Thoracic aorta (tissue), 2 donors: ENCODE results near the gene SART3. TPM values are rescaled to one million over a fixed set of nuclear protein-coding genes. Genes with fewer than 3 reads are reported as not detected.

Experiments used
- ATAC-seq: fragments of 150-250 bp; one replicate; pipeline ENCODE4 v1.8.0; 2017; ENCODE audit warnings: low read depth; ENCODE audit not compliant: insufficient number of reproducible peaks, low FRiP score
- DNase-seq: peaks from one replicate; pipeline ENCODE4 v3.0.0-alpha.2; 2020; ENCODE audit warnings: low spot score
- H3K27ac ChIP-seq, 2 donors: fragments of 200-600 bp; sonication (generic); 1 replicate in 1 of 2; 2 replicates in 1 of 2; pipeline ENCODE4 v1.5.1; 2016; ENCODE audit warnings: mild to moderate bottlenecking in 2 of 2, moderate library complexity in 2 of 2
- H3K27me3 ChIP-seq: fragments of 200-600 bp; sonication (generic); replicated peaks from 2 replicates; pipeline ENCODE4 v1.6.0; 2016; ENCODE audit warnings: mild to moderate bottlenecking; ENCODE audit not compliant: insufficient read depth
- H3K36me3 ChIP-seq: fragments of 200-600 bp; sonication (generic); one replicate; pipeline ENCODE4 v1.5.1; 2016
- H3K4me1 ChIP-seq, 2 donors: fragments of 200-600 bp; sonication (generic); 1 replicate in 1 of 2; 2 replicates in 1 of 2; pipeline versions ENCODE4 v1.5.1 to v1.6.0; 2016; ENCODE audit warnings: low read depth in 2 of 2, mild to moderate bottlenecking in 1 of 2; ENCODE audit not compliant: control insufficient read depth in 1 of 2
- H3K4me3 ChIP-seq: fragments of 200-600 bp; sonication (generic); 2 replicates; pipeline ENCODE4 v1.5.1; 2016; ENCODE audit warnings: mild to moderate bottlenecking
- H3K9me3 ChIP-seq: fragments of 200-600 bp; sonication (generic); 2 replicates; pipeline ENCODE4 v1.5.1; 2016
- CTCF ChIP-seq: fragments of 200-600 bp; sonication (generic); IDR thresholded peaks from one replicate; pipeline ENCODE4 v1.5.1; 2019; ENCODE audit warnings: antibody characterized with exemption
- total RNA-seq, 2 donors: library from RNA; depleted of rRNA; stranded (reverse); fragments of >200 nt; gene quantifications; one replicate each; pipeline versions ENCODE4 v1.1.0 to v1.2.3, GENCODE V29; 2016

The SART3 gene
- total RNA-seq, 2 donors from 2014 or later: 52.1 to 94.0 TPM

DNA sequence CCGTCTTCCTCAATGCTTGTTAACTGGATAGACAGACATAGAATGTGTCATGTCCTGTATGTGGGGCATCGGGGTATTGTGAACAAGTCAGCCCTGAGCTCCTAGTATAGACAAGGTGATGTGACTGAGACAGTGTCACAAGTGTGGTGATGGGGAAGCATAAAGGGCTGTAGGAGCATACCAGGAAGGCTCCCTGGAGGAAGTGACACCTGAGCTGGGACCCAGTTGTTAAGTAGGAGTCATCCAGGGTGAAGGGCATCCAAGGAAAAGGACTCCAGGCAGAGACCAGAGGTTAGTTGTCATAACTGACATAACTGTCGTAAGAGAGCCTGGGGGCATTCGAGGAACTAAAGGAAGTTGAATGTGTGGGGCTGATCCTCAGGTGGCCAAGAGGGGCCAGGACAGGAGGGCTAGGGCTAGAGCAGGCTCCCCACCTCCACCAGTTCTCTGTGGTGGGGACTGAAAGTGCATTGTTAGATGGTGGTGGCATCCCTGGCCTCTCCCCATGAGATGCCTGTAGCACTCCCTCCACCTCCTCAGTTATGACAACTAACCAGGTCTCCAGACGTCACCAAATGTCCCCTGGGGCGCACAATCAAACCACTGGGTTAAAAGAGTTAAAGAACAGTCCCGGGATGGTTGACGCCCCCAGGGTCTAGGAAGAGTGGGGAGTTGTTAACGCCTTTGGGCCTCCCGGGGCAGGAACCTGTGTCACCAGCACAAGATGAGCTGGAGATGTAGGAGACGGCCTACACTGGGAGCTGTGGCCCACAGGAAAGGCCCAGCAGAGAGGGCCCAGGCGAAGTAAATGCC lies 43.5 kb downstream of the SART3 start:
- Histone ChIP-seq H3K9me3 (no peaks in the 10 kb centered on the region), H3K27ac (no peak overlapping the region), H3K4me3 (no peak overlapping the region), H3K4me1 (peaks cover 6 to 19% of the 10 kb centered on the region in 2 donors), H3K27me3 (no peaks in the 10 kb centered on the region), H3K36me3 (peaks cover 8% of the 10 kb centered on the region)
- ATAC-seq (no peak), DNase-seq (no peak)
- no peak for TF ChIP-seq CTCF

DNA sequence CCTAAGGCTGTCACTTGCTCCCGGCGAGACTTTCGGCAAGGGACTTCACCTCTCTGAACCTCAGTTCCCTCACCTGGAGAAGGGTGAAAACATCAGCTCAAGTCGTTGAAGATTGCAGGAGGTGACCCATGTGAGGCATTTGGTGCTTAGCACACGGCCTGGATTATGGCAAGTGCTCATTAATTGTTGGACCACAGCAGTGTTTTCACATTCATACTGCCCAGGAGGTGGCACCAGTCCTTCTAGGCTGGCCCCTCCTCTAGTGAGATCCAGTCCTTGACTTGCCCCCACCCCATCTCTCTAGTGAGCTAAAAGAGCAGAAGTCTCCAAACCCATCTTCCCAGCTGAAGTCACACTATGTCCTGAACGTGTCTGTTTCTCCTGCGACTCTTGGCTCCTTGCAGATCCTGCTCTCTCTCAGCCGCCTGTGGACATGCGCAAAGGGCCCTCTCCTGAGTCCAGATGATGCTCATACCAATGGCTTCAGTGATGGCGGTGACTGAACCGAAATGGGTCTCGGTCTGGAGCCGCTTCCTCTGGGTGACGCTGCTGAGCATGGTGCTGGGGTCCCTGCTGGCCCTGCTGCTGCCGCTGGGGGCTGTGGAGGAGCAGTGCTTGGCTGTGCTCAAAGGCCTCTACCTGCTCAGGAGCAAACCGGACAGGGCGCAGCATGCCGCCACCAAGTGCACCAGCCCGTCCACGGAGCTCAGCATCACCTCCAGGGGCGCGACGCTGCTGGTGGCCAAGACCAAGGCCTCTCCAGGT lies 44.3 kb downstream of the SART3 start:
- Histone ChIP-seq H3K9me3 (no peaks in the 10 kb centered on the region), H3K4me3 (no peak overlapping the region), H3K27me3 (no peaks in the 10 kb centered on the region), H3K36me3 (peaks cover 4% of the 10 kb centered on the region), H3K4me1 (peaks cover 6 to 27% of the 10 kb centered on the region in 2 donors), H3K27ac (no peak overlapping the region)
- no peak for ATAC-seq
- DNase-seq: no peak
- no peak for TF ChIP-seq CTCF

DNA sequence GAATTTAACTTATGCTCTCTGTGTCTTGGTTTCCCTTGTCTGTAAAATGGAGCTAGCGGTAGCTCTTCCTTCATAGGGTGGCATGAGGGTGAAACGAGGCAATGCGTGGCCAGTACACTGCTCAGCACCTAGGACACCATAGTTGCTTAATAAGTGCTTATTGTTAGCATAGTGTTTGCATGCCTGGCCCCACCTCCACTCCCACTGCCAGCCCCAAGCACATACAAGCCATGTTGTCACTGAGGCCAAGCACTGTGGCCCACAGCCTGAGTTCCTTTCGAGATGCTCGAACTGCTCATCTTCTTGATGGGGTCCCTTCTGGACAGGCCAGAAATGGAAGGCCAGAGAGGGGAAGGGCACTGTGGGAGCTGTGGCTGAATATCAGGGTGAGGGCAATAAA lies 45.1 kb downstream of the SART3 start:
- DNase-seq (no peak), ATAC-seq (no peak)
- no peak overlapping the region for H3K27ac ChIP-seq

GRCh38 chr12:108514973-108515814 lies 45.8 kb downstream of the SART3 start, which contains the start of gene FICD:
FICD (plus strand) TSS chr12:108515277; CDS start chr12:108516973, 1,696 bp downstream.
- peak; percentile 99 for DNase-seq
- ATAC-seq: peak; percentile 93
- peak within 1 kb of the TSS; percentile 25 to 52 for H3K27ac ChIP-seq
- no peak for TF ChIP-seq CTCF
- H3K36me3 ChIP-seq: peaks cover 4% of the 10 kb centered on the region
- H3K4me1 ChIP-seq: peaks cover 6 to 29% of the 10 kb centered on the region in 2 donors
- peak within 1 kb of the TSS; percentile 88 for H3K4me3 ChIP-seq
- no peaks in the 10 kb centered on the region for H3K9me3 ChIP-seq
- no peaks in the 10 kb centered on the region for H3K27me3 ChIP-seq

More for the DNA sequence above, 45.1 kb downstream of the SART3 start:
- no peaks in the 10 kb centered on the region for H3K9me3 ChIP-seq
- H3K27me3 ChIP-seq: no peaks in the 10 kb centered on the region
- no peak for TF ChIP-seq CTCF
- peaks cover 6 to 29% of the 10 kb centered on the region in 2 donors for H3K4me1 ChIP-seq
- H3K36me3 ChIP-seq: peaks cover 4% of the 10 kb centered on the region
- H3K4me3 ChIP-seq: peak overlapping the region; percentile 88
